Left colon (tissue), 2 donors: ENCODE results near the gene TRIP10. TPM values are rescaled to one million over a fixed set of nuclear protein-coding genes. Genes with fewer than 3 reads are reported as not detected.
A peak's percentile ranks its signal among the peaks of the same experiment; 100 is the strongest.

Experiments used
- ATAC-seq: fragments of 200-7000 bp; cut with Tn5 transposase; one replicate; pipeline ENCODE4 v1.9.1; 2020; ENCODE audit warnings: mild to moderate bottlenecking, moderate library complexity
- DNase-seq, 2 donors: peaks; one replicate each; pipeline ENCODE4 v3.0.0-alpha.2; 2020
- intact Hi-C, 2 donors: fragments of 100-400 bp; cut with DNase I in 1 of 2; cut with micrococcal nuclease in 1 of 2; formaldehyde crosslinking; loops; one replicate each; pipeline versions ENCODE4 v1.11.2 to v1.14.0; 2022; cut with DNase I, micrococcal nuclease
- total RNA-seq, 2 donors: library from RNA; stranded (reverse); fragmentation: NEBNext Ultra II Directional; extraction: Animal tissue kit (Norgen Biotek cat#: 25700); gene quantifications; one replicate each; pipeline ENCODE4 v1.2.1, GENCODE V29; 2021
- donor health status: DM: no; HTN: no; CAD: no.
- donor health status: DM: yes; HTN: yes; CAD: no.

The TRIP10 gene
- total RNA-seq, 2 donors from 2014 or later, result 73.6 to 73.9 TPM

GRCh38 chr19:6709549-6709948, 29.9 kb upstream of the TRIP10 start:
- intact Hi-C loops, result no loop called here
- ATAC-seq (no peak), DNase-seq (no peak)

- DNase-seq (no peak), ATAC-seq (no peak)
- intact Hi-C loops, result no loop called here
Measured at GRCh38 chr19:6710273-6711077, 29.0 kb upstream of the TRIP10 start.

- DNase-seq (no peak), ATAC-seq (no peak)
- intact Hi-C loops, result no loop called here
Measured at GRCh38 chr19:6711078-6711361, 28.5 kb upstream of the TRIP10 start.

GRCh38 chr19:6711605-6712004, 27.9 kb upstream of the TRIP10 start:
- DNase-seq (no peak), ATAC-seq (no peak)
- intact Hi-C loops, result no loop called here

GRCh38 chr19:6712231-6712630, 27.2 kb upstream of the TRIP10 start:
- DNase-seq (no peak), ATAC-seq (no peak)
- intact Hi-C loops, result no loop called here

GRCh38 chr19:6712692-6713670, 26.5 kb upstream of the TRIP10 start:
- ATAC-seq (no peak), DNase-seq (no peak)
- intact Hi-C loops, result no loop called here

- intact Hi-C loops, result no loop called here
- ATAC-seq (no peak), DNase-seq (no peak)
Measured at GRCh38 chr19:6713773-6714692, 25.4 kb upstream of the TRIP10 start.

- DNase-seq (no peak), ATAC-seq (no peak)
- intact Hi-C loops, result no loop called here
Measured at GRCh38 chr19:6714749-6715555, 24.5 kb upstream of the TRIP10 start.

- no peak for ATAC-seq
- intact Hi-C loops, result no loop called here
- no peak for DNase-seq
Measured at GRCh38 chr19:6716610-6716970, 22.9 kb upstream of the TRIP10 start.

GRCh38 chr19:6717036-6717435, 22.4 kb upstream of the TRIP10 start:
- intact Hi-C loops, result no loop called here
- ATAC-seq (no peak), DNase-seq (no peak)

- ATAC-seq (no peak), DNase-seq (no peak)
- intact Hi-C loops, result no loop called here
Measured at GRCh38 chr19:6717441-6717971, 22.0 kb upstream of the TRIP10 start.

GRCh38 chr19:6718111-6718740, 21.3 kb upstream of the TRIP10 start:
- no peak for DNase-seq
- ATAC-seq, result no peak
- intact Hi-C loops, result no loop called here

GRCh38 chr19:6718741-6719539, 20.5 kb upstream of the TRIP10 start:
- no peak for DNase-seq
- intact Hi-C loops, result no loop called here
- ATAC-seq, result peak; percentile 38

- ATAC-seq (no peak), DNase-seq (no peak)
- intact Hi-C loops, result no loop called here
Measured at GRCh38 chr19:6719540-6719861, 20.0 kb upstream of the TRIP10 start.

- intact Hi-C loops, result no loop called here
- no peak for ATAC-seq
- no peak for DNase-seq
Measured at GRCh38 chr19:6719992-6720368, 19.5 kb upstream of the TRIP10 start.

GRCh38 chr19:6720369-6721137, 18.9 kb upstream of the TRIP10 start, which contains the start of gene C3:
C3 (minus strand) TSS chr19:6720650; CDS start chr19:6720589, 61 bp downstream.
- ATAC-seq (peak; percentile 26), DNase-seq (peak in 1 of 2 donors; percentile 54)
- intact Hi-C loops, result no loop called here
